ENCODE results near the gene ATF6. TPM values are rescaled to one million over a fixed set of nuclear protein-coding genes. Genes with fewer than 3 reads are reported as not detected.

ATF6 gene
- total RNA-seq, 3 donors from 2014 or later: 21.7 to 24.9 (median 24.5) TPM

- no peak for DNase-seq
- Histone ChIP-seq H3K4me1 (ENCODE audit: low read depth) (peaks cover 8% of the 10 kb centered on the region), H3K9me3 (no peaks in the 10 kb centered on the region), H3K36me3 (ENCODE audit: low read depth) (no peaks in the 10 kb centered on the region), H3K4me3 (no peak overlapping the region)
- TF ChIP-seq CTCF (IDR thresholded peaks at IDR 0.05): no peak
- no peak for ATAC-seq
- intact Hi-C loops (cut with DNase I, micrococcal nuclease): no loop called here
These were observed 4.1 kb downstream of the ATF6 start for GRCh38 chr1:161770250-161770649.

- H3K4me3 ChIP-seq: no peak overlapping the region
- H3K36me3 ChIP-seq (ENCODE audit: low read depth): no peaks in the 10 kb centered on the region
- no peak for TF ChIP-seq CTCF (IDR thresholded peaks at IDR 0.05)
- intact Hi-C loops (cut with DNase I, micrococcal nuclease): no loop called here
- no peak for ATAC-seq
- no peak for DNase-seq
- no peaks in the 10 kb centered on the region for H3K9me3 ChIP-seq
- peaks cover 8% of the 10 kb centered on the region for H3K4me1 ChIP-seq (ENCODE audit: low read depth)
These were observed 5.0 kb downstream of the ATF6 start for GRCh38 chr1:161771161-161771560.

- Histone ChIP-seq H3K4me3 (no peak overlapping the region), H3K4me1 (ENCODE audit: low read depth) (peaks cover 6% of the 10 kb centered on the region), H3K9me3 (no peaks in the 10 kb centered on the region), H3K36me3 (ENCODE audit: low read depth) (no peaks in the 10 kb centered on the region)
- DNase-seq: no peak
- intact Hi-C loops (cut with DNase I, micrococcal nuclease): no loop called here
- ATAC-seq: no peak
- no peak for TF ChIP-seq CTCF (IDR thresholded peaks at IDR 0.05)
These were observed 5.9 kb downstream of the ATF6 start for GRCh38 chr1:161771973-161772372.

GRCh38 chr1:161772397-161772796, 6.3 kb downstream of the ATF6 start:
- peaks cover 2% of the 10 kb centered on the region for H3K4me1 ChIP-seq (ENCODE audit: low read depth)
- H3K4me3 ChIP-seq: no peak overlapping the region
- ATAC-seq (peak; percentile 44), DNase-seq (no peak)
- intact Hi-C loops (cut with DNase I, micrococcal nuclease): no loop called here
- H3K36me3 ChIP-seq (ENCODE audit: low read depth): no peaks in the 10 kb centered on the region
- H3K9me3 ChIP-seq: no peaks in the 10 kb centered on the region
- TF ChIP-seq CTCF (IDR thresholded peaks at IDR 0.05): no peak

- no peak for TF ChIP-seq CTCF (IDR thresholded peaks at IDR 0.05)
- Histone ChIP-seq H3K36me3 (ENCODE audit: low read depth) (no peaks in the 10 kb centered on the region), H3K4me3 (no peak overlapping the region), H3K4me1 (ENCODE audit: low read depth) (no peaks in the 10 kb centered on the region), H3K9me3 (no peaks in the 10 kb centered on the region)
- no peak for DNase-seq
- intact Hi-C loops (cut with DNase I, micrococcal nuclease): no loop called here
- no peak for ATAC-seq
These were observed 7.7 kb downstream of the ATF6 start for GRCh38 chr1:161773791-161774190.

- Histone ChIP-seq H3K4me1 (ENCODE audit: low read depth) (no peaks in the 10 kb centered on the region), H3K4me3 (no peak overlapping the region), H3K36me3 (ENCODE audit: low read depth) (no peaks in the 10 kb centered on the region), H3K9me3 (no peaks in the 10 kb centered on the region)
- TF ChIP-seq CTCF (IDR thresholded peaks at IDR 0.05): no peak
- DNase-seq (no peak), ATAC-seq (no peak)
- intact Hi-C loops (cut with DNase I, micrococcal nuclease): no loop called here
These were observed 11.1 kb downstream of the ATF6 start for GRCh38 chr1:161777261-161777660.

Measured in mucosa of descending colon (tissue), 3 donors.